ENCODE measurements around the gene TRAF2.
A peak's percentile ranks its signal among the peaks of the same experiment; 100 is the strongest.

TRAF2 gene

GRCh38 chr9:136926749-136927148 is 40.4 kb downstream of the TRAF2 start:
- TF ChIP-seq TCF4 (CRISPR knock-in tag; IDR thresholded peaks at IDR 0.05; ENCODE audit: borderline replicate concordance) (no peak), ISL1 (CRISPR knock-in tag; IDR thresholded peaks at IDR 0.05) (no peak), GLIS3 (CRISPR knock-in tag; IDR thresholded peaks at IDR 0.05) (no peak), PATZ1 (CRISPR knock-in tag; IDR thresholded peaks at IDR 0.05; ENCODE audit: borderline replicate concordance) (no peak), ZFP3 (CRISPR knock-in tag; IDR thresholded peaks at IDR 0.05) (no peak), ZNF8 (CRISPR knock-in tag; IDR thresholded peaks at IDR 0.05) (no peak)
- ATAC-seq = no peak

- TF ChIP-seq CSRNP3 (CRISPR knock-in tag; IDR thresholded peaks at IDR 0.05) (no peak), TSHZ2 (CRISPR knock-in tag; IDR thresholded peaks at IDR 0.05) (no peak), ISL1 (CRISPR knock-in tag; IDR thresholded peaks at IDR 0.05) (no peak), ARNTL (CRISPR knock-in tag; IDR thresholded peaks at IDR 0.05; ENCODE audit: borderline replicate concordance, low read depth) (no peak), ZNF8 (CRISPR knock-in tag; IDR thresholded peaks at IDR 0.05) (no peak), ESRRG (CRISPR knock-in tag; IDR thresholded peaks at IDR 0.05) (no peak), POU6F1 (CRISPR knock-in tag; IDR thresholded peaks at IDR 0.05; ENCODE audit: borderline replicate concordance, low read depth) (no peak), ZFP3 (CRISPR knock-in tag; IDR thresholded peaks at IDR 0.05) (no peak), GLIS3 (CRISPR knock-in tag; IDR thresholded peaks at IDR 0.05) (no peak), TOX (CRISPR knock-in tag; IDR thresholded peaks at IDR 0.05; ENCODE audit: borderline replicate concordance) (no peak), BACH2 (CRISPR knock-in tag; IDR thresholded peaks at IDR 0.05; ENCODE audit: borderline replicate concordance) (no peak)
- ATAC-seq = peak; percentile 16; the same call in 1 of the 3 replicates
Measured at GRCh38 chr9:136927343-136928271, 41.3 kb downstream of the TRAF2 start.

GRCh38 chr9:136928591-136928990 is 42.3 kb downstream of the TRAF2 start:
- no peak for TF ChIP-seq ZNF70 (CRISPR knock-in tag; IDR thresholded peaks at IDR 0.05)
- TF ChIP-seq OSR1 (CRISPR knock-in tag; IDR thresholded peaks at IDR 0.05) = no peak
- TF ChIP-seq POU6F1 (CRISPR knock-in tag; IDR thresholded peaks at IDR 0.05; ENCODE audit: borderline replicate concordance, low read depth) = no peak
- TF ChIP-seq CSRNP3 (CRISPR knock-in tag; IDR thresholded peaks at IDR 0.05) = no peak
- no peak; the same call in 2 of the 3 replicates for ATAC-seq
